ENCODE measurements around the gene TMEM187.

TMEM187 gene

DNA sequence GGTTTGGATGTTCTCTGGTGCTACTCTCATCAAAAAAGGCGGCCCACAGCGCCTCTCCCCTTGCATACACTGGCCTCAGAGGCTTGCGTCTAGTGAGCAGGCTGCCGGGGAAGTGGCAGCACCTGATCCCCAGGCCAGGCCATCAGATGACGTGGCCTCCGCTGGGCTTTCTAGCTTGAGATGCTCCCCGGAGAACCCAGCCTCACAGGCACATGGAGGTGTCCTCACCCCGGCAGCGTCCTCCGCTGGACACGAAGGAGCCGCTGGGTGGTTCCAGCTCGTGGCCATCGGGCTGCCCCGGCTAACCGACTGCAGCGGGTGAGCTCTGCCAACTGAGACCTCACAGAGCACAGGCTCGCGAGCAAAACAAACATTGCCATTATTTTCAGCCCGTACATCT, 34.4 kb downstream of the TMEM187 start:
- DNase-seq, result no peak

DNA sequence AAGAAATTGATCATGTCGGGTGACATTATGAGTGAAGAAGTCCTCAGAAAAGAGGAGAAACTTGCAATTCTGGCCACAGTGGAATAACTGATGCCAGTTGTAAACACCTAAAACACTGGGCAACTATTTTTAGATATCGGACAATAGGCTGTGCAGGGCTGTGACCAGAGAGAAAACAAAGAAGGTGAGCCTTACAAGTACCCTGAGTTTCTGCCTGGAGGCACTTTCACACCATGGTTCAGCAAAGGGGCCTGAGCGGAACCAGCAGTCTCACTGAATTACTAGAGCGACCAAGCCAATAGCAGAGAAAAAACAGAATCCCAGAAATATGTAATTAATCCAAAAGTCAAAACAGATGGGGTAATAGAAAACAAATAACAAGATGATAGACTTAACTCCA, 36.0 kb downstream of the TMEM187 start:
- no peak for DNase-seq

DNA sequence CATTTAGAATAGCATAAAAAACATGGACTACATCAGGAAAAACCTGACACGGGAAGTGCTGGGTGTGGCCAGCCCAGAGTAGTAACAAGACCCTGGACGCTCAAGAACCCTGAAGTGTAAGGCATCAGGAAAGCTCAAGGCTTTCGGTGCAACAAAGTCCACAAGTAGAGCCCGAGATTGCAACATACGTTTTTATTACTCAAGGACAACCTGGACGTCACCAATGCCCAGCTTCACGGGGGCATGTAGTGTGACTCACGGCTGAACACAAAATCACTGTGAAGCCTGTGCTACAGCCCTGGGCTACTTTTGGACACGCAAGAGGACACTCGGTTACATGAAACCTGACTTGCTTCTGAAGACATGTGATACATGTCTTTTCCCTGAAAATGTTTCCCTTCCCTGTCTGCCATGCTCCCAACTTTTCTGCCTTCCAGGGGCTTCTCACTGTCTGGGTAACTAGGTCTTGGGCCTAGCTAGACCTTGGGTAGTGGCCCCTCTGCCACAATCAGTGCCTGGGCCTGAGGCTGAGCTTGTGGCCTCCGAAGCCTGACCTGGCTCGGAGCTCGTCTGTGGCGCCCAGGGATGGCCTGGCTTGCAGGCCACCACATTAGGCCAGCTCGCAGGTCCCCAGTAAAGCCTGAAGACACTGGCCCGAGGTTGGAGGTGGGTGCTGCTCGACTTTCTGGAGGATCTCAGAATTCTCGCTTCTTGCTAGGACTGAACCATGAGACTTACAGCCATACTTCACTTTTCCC, 38.0 kb downstream of the TMEM187 start:
- DNase-seq, result no peak

DNA sequence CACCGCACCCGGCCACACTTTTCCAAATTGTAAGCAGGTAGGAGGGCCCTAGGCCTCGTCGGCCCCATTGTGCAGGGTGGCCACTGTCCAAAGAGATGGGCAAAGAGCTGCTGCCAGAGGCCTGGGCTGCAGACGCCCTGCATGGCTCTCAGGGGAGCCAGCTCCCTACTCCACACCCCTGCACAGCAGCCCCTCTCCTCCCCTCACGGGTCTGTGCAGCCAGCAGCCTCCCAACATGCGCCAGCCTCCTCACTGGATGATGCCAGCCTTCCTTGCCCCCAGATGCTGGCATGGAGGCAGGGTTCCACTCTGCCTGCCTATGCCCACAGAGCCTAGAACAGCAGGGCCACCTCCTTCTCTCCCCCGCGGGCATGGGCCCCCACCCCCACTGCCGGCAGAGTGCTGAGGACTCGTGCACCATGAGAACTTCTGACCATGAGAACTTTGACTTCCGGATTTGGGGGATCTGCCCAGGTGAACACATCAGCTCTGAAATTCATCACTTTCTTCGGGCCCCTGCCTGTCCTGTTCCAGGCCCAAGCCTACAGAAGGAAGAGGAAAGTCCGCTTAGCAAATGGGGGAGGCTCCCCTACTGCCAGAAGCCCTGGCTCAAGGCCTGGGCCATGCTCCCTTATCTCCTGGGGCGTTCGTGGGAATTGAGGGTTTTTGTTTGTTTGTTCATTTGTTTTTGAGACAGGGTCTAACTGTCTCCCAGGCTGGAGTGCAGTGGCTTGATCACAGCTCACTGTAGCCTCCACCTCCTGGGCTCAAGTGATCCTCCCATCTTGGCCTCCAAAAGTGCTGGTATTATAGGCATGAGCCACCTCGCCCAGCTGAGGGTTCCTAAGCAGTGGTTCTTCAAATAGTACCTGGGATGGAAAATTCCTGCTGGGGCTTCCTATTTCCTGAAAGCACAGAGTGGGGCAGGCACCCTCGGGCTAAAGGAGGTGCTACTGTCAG, 39.1 kb downstream of the TMEM187 start:
- no peak for DNase-seq

DNA sequence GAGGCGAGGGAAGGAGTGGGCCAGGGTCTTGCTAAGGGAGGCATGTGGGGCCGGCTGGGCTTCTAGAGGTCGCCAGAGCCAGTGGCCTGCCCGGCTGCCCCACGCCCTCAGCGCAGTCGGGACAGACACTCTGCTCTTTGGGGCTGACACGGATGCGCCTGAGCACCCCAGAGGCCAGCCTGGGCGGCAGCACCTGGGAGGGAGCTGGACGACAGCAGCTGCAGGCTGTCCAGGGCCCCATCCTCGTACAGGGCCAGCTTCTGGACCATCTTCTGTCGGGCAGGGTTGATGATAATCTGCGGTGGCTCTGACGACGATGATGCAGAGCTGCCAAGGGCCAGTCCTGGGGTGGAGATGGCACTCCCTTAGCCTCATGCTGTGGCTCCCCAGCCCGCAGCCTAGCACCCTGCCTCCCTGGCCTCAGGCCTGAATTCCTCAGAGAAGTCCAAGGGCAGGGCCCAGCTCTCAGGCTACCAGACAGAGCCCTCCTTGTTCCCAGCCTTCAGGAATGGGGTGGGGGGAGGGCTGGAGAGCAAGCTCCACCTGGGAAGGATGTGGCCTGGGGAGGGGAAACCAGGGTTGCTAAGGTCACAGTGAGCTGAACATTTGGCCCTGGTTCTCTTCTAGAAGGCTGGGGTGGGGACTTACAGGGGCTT, 39.9 kb downstream of the TMEM187 start:
- no peak for DNase-seq

DNA sequence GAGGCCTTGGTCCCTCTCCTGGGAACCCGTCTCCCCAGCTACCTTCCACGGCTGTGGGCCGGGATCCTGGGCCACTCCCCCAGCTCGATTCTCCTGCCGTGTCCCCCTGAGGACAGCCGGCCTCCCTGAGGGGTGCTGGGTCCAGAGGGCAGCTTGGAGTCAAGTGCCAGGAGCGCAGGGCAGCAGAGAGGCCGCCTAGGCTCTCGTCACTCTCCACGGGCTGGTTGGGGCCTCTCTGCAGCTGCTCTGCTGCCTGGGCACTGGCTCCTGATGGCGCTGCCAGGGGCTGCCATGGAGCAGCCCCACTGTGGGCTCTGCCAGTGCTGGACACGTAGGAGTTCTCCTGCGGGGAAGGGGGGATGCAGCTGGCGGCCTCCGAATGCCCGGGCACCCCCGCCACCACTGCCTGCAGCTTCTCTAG, 40.5 kb downstream of the TMEM187 start:
- DNase-seq, result no peak

DNA sequence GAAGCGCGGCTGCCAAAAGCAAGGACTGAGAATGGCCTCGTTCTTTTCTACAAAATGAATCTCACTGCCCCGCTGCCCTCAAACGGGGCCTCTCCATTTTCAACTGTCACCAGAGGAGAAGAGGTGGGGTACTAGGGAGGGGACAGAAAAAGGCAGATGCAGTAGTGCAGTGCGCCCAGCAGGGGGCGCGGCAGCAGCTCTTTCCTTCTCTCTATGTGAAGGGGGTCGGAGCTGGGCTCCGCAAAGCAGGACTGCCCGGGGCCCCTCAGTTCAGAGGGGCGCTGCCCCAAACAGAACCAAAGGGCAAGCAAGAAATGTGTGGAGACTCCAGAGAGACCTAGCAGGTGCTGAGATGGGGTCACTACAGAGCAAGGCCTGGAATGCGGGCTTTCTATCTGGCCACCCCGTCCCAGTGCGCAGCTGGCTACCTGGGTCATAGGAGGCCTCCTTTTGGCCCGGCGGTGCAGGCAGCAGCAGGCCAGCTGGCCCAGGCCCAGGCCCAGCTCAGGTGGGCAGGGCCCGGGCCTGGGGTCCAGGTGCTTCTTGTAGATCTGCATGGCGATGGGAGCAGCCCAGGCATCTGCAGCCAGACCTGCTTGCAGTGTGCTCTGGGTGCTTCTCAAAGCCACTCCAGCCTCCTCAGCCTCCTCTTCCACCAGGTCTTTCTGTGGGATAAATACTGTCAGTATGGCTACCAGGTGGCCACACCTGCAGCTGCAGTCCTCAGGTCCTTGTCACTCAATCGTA, 41.2 kb downstream of the TMEM187 start:
- peak; percentile 37 for DNase-seq

DNA sequence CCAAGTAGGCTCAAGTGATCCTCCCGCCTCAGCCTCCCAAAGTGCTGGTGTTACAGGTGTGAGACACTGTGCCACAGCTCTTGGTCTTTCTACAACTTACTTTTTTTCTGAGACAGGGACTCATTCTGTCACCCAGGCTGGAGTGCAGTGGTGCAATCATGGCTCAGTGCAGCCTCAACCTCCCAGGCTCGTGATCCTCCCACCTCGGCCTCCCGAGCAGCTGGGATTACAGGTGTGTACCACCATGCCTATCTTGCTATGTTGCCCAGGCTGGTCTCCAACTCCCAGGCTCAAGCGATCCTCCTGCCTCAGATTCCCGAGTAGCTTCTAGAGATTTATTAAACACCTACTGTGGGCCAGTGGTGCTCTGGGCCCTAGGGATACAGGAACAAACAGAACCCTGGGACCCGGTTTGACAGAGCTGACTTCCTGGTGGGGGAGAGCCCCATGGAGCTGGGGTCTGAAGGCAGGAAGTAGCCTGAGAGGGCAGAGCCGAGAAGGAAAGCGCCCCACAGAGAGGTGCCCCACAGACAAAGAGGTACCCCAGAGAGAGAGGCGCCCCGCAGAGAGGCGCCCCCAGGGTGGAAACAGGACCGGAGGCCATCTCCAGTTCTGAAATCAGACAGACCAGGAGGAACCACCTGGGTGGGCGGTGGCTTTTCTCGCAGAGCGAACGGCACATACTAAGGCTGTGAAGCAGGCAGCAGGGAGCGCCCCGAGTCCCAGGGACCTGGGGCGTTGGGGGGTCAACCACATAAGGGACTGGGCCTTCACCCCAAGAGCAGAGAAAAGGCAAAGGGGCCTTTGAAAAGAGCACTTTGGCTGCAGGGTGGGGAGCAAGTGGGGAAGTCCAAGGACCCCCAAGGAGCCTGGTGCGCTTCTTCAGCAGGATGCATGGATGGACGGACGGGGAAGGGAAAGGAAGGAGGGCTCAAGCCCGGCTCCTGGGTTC, 42.2 kb downstream of the TMEM187 start:
- DNase-seq, result no peak

DNA sequence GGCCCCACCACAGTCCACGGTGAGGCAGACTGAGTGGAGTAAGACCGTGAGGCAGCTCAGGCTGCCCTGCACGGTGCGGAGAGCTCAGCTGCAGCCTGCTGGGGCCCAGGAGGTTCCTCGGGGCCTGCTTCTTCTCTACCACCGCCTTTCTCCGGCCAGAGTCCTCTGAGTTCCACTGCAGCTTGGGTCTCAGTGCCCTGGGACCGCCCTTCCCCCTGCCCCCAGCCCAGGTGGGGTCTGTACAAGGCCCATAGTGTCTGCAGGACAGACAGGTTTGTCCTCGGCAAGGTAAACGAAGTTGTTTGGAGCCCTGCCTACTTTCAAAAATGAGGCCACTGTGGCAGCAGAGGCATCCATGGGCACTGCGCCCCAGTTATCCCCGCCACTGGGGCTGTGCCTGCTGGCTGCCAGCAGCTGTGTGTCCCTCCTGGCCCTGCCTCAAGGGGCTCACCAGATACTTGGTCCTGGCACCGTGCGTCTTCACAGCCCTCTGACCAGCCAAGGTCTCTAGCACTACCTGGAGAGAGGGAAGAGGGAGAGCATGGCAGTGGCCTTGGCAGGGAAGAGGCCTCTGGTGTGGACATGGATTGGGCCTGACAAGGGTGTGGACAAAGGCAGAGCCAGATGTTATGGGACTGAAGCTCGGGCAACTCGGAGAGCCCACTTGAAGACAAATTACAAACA, 43.2 kb downstream of the TMEM187 start:
- DNase-seq, result no peak

DNA sequence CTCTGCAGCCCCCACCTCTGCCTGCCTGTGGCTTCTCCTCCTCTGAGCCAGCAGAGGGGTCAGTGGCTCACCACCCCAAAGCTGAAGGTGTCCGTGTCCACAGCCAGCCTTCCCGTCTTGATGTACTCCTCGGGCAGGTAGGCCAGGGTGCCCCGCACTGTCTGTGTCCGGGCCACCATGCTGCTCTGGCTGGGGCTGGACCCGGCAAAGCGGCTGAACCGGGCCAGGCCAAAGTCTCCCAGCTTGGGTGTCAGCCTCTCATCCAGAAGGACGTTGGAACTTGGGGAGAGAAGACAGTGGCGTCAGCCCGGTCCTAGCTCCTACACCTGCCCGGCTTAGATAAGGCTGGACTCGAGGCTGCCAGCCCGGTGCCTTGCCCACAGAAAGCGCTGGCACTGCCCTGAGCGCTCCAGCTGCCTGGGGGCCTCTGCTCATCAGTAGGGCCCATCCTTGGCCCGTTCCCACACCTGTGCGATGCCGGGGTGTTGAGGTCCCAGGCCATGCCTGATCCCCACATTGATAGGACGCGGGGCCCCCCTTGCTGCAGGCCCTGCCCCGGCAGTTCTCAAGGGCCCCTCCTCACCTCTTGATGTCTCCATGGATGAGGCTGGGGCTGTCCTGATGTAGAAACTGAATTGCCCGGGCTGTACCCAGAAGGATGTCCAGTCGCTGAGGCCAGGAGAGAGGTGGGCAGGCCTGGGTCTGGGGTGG, 44.0 kb downstream of the TMEM187 start:
- DNase-seq, result no peak

DNA sequence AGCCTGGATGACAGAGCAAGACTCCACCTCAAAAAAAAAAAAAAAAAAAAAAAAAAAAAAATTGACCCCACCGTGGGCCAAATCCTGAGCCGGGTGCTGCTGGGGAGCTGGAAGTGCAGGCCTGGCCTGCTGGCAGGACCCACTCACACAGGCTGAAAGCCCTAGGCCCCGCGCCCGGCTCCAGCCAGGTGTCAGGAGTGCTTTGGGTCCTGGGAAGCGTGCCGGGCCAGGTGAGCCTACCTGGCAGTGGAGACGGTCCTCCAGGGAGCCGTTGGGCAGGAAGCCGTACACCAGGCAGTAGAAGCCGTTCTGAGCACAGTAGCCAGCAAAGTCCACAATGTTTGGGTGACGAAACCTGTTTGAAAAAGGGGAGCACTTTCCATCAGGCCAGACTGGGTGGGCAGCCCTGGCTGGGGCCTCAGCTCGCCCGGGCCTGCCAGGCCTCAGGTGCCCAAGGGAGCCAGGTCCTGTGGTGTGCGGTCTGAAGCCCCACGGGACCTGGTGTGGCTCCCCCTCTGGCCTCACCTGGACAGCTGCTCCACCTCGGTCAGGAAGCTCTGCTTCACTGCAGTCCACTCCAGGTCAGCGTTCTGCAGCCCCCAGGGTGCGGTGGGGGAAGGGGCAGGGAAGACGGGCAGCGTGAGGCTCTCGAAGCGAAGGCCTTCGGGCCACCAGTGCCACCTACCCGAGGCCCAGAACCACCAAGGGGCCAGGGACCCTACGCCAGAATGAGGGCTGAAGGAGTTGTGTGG, 45.4 kb downstream of the TMEM187 start:
- no peak for DNase-seq

DNA sequence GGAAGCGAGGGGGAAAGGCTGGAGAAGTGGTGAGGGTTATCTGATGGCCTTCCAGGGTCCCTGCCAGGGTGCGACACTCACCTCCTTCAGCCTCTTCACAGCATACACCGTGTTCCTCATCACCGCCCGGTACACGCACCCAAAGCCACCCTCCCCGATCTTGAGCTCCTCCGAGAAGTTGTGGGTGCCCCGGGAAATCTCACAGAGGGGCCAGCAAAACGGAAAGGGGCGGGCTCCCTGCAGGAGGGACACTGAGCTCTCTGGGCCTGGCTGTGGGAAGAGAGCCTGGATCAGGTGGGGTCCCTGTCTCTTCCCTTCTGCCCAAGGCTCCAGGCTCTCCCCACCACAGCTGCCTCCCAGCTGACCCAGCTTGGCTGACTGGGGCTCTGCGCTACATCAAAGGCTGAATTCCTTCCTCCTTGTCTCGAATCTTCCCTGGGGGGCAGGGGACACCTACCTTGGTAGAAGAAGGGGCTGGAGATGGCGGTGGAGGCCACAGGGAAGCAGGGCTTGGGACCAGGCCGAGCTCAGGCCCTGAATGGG, 46.0 kb downstream of the TMEM187 start:
- DNase-seq, result no peak

DNA sequence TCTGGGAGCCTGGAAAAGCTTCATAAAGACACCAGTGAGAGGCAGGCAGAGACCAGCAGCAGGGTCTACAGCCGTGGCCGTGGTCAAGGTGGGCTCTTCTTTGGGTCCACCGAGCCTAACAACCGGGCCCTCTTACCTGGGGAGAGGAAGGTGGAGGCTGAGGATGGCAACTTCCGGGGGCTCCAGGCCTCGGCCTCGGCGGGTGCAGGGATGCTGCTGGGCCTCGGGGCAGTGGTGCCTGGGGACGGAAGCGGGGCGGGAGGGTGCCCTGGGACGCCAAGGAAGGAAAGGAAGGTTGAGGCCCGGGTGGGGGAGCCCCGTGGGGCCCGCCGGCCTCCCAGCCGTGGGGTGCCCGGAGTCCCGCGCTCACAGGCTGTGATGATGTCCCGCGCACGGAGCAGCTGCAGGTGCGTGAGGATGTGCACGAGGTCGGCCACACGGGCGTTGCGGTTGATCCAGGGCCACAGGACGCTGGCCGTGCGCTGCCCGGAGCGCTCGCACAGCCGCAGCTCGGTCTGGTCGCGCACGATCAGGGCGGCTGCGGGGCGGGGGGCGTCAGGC, 46.6 kb downstream of the TMEM187 start:
- DNase-seq, result no peak

DNA sequence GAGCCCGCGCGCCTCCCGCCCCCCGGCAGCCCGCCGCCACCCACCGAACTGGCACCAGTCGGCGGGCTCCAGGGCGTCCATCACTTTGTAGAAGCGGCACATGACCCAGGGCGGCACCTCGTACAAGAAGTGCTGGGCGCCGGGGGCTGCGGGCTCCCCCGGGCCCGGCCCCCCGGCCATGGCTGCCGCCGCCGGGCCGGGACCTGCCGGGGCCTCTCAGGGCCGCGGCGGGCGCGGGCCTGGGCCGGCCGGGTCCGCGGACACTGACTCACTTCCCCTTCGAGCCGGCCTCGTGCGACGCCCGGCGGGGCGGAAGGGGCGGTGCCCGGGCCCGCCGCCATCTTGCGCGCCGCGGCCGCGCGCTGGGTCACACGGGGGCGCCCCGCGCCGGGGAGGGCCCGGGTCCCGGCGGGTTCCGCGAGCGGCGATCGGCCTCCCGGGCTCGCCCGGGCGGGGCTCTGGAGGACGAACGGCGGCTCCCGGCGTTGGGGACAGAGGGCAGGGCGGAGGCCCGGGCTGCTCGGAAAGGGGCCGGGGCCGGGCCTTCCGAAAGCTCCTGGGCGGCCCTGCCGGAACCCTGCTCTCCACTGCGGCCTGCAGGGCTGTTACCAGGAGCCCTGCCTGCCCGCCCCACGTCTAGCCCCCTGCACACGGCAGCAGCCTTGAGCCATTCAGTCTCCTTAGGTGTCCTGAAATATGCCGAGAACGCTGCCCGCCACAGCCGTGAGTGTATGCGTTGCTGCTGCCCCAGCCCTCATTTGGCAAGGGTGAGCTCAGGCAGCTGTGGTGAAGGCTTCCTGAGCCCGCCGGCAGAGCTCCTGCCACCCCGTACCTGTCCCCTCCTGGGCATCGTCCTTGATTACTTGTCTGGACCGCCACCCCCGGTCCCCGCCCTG, 47.3 kb downstream of the TMEM187 start, which contains the start of gene IRAK1:
IRAK1 (minus strand) TSS at position 270 of the 896 bp plus-strand sequence; CDS start at position 180, 90 bp downstream.
- DNase-seq, result peak; percentile 67

DNA sequence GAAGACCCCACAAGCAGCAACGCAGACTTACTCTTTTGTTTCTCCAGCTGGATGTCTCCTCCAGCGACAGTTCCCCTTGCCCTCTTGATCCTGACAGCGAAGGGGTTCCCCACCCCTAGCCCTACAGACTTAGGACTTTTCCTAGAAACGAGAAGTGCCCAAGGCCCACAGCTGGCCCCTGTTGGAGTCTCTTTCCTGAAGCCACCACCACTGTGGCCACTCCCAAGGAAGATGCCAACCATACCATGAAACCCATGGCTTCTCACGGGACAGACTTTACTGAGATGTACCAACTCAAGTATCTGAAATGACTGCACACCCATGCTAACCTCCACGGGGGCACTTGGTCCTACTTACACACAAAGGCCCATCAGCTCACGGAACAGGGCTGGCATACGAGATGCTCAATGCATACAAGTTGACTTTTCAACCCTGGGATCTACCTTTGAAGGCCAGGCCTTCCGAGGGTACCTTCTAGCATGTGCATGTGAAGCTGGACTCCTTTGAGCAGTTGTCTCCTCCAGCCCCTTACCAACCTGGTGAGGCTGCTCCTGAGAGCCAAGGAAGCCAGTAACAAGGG, 48.1 kb downstream of the TMEM187 start:
- no peak for DNase-seq

DNA sequence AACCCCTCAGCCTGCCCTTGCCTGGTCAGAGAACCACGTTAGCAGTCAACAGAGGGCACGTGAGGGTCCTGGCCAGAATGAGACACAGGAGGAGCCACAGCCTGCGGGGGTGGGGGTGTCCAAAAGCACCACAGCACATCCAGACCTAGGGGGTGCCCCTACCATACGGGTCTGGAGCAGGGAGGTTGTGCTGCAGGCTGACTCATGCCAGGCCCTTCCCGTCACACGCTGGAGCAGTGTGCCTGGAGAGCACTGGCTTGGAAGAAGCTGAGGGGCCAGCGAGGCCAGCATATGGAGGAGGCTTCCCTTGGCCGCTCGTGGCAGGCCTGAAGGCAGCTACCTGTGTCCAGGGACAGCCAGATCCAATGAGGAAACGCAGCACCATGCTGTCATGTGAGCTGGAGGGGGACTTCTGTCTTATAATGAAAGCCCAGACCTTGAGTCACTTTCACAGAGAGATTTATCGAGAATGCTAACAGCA, 48.6 kb downstream of the TMEM187 start:
- DNase-seq, result peak; percentile 59

DNA sequence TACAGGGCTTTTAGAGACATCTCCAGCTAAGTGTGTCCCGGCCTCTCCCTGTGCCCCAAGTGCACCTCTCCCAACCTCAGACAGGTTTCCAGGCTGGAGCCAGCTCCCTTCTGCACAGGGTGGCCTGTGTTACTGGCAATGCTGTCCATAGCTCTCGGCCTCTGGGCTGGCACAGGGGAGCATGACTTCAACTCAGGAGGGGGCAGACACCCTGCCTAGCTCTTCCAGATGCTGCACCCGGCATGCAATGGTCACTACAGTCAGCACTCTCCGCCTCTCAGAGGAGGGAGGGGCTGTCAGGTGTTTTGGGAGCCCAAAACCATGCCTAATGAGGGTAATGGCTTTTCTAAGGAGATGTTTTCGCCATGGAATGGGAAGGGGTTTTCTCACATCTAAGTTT, 49.6 kb downstream of the TMEM187 start:
- DNase-seq, result no peak
